ENCODE results near the gene TRA2A. TPM values are rescaled to one million over a fixed set of nuclear protein-coding genes. Genes with fewer than 3 reads are reported as not detected.

The TRA2A gene
- total and polyA plus RNA-seq, 9 of the 15 experiments (the other 6 are each of a cell fraction or from before 2014, with no cell fraction given), result 22.7 to 210 (median 73.9) TPM

DNA sequence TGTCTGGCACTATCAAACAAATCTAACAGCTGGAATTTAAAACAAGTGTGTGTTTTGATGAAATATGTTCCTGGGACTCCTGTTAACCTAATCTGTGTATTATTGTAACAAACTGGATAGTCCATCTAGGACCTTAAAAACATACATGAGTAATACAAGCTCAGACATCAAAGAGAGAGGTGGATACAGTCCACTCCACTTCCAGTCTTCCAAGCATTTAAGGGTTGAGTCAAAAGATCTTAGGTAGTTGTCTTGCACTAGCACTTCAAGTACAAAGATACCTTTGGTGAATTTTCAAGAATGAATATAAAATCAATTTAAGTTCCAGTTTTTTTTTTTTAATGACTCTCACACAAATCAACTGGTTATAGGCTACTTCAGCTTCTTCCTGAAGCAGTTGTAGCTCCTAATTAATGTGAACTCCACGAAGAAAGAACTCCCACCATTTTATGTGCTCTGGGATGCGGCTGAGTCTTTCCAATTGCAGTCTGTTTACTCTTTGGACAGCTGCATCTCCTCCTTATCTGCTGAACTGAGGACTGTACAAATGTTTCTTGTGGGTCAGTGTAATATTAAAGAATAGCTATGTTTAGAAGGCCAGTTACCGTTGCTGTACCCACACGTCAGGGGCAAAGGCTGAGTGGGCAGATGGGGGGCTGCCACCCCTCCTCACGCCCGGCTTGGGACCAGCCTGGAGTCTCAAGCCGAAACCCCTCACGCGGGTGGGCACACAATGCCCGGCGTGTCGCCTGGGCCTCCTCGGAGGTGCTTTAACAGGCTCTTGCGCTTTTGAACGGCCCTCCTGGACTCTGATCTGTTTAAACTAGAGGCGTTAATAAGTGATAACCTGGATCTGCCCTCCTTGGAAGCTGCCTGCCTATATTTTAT lies 58.6 kb downstream of the TRA2A start (continued):
- TF ChIP-seq, protein P1, sequence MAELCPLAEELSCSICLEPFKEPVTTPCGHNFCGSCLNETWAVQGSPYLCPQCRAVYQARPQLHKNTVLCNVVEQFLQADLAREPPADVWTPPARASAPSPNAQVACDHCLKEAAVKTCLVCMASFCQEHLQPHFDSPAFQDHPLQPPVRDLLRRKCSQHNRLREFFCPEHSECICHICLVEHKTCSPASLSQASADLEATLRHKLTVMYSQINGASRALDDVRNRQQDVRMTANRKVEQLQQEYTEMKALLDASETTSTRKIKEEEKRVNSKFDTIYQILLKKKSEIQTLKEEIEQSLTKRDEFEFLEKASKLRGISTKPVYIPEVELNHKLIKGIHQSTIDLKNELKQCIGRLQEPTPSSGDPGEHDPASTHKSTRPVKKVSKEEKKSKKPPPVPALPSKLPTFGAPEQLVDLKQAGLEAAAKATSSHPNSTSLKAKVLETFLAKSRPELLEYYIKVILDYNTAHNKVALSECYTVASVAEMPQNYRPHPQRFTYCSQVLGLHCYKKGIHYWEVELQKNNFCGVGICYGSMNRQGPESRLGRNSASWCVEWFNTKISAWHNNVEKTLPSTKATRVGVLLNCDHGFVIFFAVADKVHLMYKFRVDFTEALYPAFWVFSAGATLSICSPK (IDR thresholded peaks at IDR 0.05; ENCODE audit: borderline replicate concordance), result no peak
- no peak for TF ChIP-seq NR2C2 (CRISPR knock-in tag; IDR thresholded peaks at IDR 0.05)
- no peak for TF ChIP-seq NR2C2 (tag; IDR thresholded peaks at IDR 0.05)
- TF ChIP-seq TCF3 (CRISPR knock-in tag; IDR thresholded peaks at IDR 0.05), result 0 out of 2 replicates have a peak, but pooled peaks have one; percentile 18
- peak; percentile 24; the same call in 1 of the 2 replicates for TF ChIP-seq ZNF764 (CRISPR knock-in tag; IDR thresholded peaks at IDR 0.05; ENCODE audit: low read depth)
- TF ChIP-seq ZNF174 (CRISPR knock-in tag; IDR thresholded peaks at IDR 0.05), result no peak
- no peak for TF ChIP-seq POLR2AphosphoS5 (IDR thresholded peaks at IDR 0.05; ENCODE audit: control insufficient read depth, insufficient read depth, low read depth, low read length)
- TF ChIP-seq SLC30A9 (CRISPR knock-in tag; IDR thresholded peaks at IDR 0.05), result no peak
- TF ChIP-seq NKRF (IDR thresholded peaks at IDR 0.05; ENCODE audit: borderline replicate concordance), result 0 out of 2 replicates have a peak, but pooled peaks have one; percentile 33
- TF ChIP-seq TAF9B (IDR thresholded peaks at IDR 0.05; ENCODE audit: partially characterized antibody), result peak; percentile 19
- no peak for TF ChIP-seq ZMIZ1 (IDR thresholded peaks at IDR 0.05; ENCODE audit: low read depth in 2 of 2, low read length in 2 of 2)
- TF ChIP-seq, protein P2, sequence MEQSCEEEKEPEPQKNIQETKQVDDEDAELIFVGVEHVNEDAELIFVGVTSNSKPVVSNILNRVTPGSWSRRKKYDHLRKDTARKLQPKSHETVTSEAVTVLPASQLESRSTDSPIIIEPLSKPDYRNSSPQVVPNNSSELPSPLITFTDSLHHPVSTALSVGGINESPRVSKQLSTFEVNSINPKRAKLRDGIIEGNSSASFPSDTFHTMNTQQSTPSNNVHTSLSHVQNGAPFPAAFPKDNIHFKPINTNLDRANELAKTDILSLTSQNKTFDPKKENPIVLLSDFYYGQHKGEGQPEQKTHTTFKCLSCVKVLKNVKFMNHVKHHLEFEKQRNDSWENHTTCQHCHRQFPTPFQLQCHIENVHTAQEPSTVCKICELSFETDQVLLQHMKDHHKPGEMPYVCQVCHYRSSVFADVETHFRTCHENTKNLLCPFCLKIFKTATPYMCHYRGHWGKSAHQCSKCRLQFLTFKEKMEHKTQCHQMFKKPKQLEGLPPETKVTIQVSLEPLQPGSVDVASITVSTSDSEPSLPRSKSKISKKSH (CRISPR knock-in tag; IDR thresholded peaks at IDR 0.05), result no peak
- no peak for TF ChIP-seq PHB (CRISPR knock-in tag; IDR thresholded peaks at IDR 0.05)
- no peak for TF ChIP-seq STAT5A (IDR thresholded peaks at IDR 0.05; ENCODE audit: borderline replicate concordance, low read length)
- TF ChIP-seq ZNF280A (IDR thresholded peaks at IDR 0.05; ENCODE audit: low read depth, partially characterized antibody), result no peak

All from K562 (cell line).